Measurements from ENCODE around the gene JADE1. TPM values are rescaled to one million over a fixed set of nuclear protein-coding genes. Genes with fewer than 3 reads are reported as not detected.

Gene JADE1
- total RNA-seq, 1 experiment from 2014 or later, result 30.2 TPM

DNA sequence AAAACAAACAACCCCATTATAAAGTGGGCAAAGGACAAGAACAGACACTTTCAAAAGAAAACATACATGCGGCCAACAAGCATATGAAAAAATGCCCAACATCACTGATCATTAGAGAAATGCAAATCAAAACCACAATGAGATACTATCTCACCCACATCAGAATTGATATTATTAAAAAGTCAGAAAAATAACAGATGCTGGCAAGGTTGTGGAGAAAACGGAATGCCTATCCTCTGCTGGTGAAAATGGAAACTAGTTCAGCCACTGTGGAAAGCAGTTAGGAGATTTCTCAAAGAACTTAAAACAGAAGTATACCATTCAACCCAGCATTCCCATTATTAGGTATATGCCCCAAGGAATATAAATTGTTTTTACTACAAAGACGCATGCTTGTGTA, 112.5 kb downstream of the JADE1 start:
- H3K36me3 Mint-ChIP-seq (ENCODE audit: insufficient read depth, unreplicated experiment), result no peaks in the 10 kb centered on the region
- Histone ChIP-seq H3K9me3 (peaks cover 3% of the 10 kb centered on the region; the same call in 1 of the 2 replicates), H3K27me3 (replicated peaks; ENCODE audit: control insufficient read depth, insufficient read depth, low read length) (no peaks in the 10 kb centered on the region), H3K4me1 (no peaks in the 10 kb centered on the region), H3K36me3 (ENCODE audit: control insufficient read depth, insufficient read depth, low read length) (no peaks in the 10 kb centered on the region), H3K4me3 (ENCODE audit: low read depth, low read length) (no peak overlapping the region)
- no peak overlapping the region for H3K4me3 Mint-ChIP-seq (ENCODE audit: unreplicated experiment)
- ChIA-PET POLR2A (no interaction called here), CTCF (interaction anchor here (0.7 kb wide), 1 partner anchor 400 kb away, joined by 3 read pairs; no protein-coding TSS in a partner anchor)
- no peaks in the 10 kb centered on the region for H3K27me3 Mint-ChIP-seq (ENCODE audit: insufficient read depth, unreplicated experiment)
- H3K27ac Mint-ChIP-seq (ENCODE audit: unreplicated experiment), result no peak overlapping the region
- no peaks in the 10 kb centered on the region for H3K9me3 Mint-ChIP-seq (ENCODE audit: unreplicated experiment)
- no peaks in the 10 kb centered on the region for H3K4me1 Mint-ChIP-seq (ENCODE audit: low read depth, unreplicated experiment)
- intact Hi-C loops (cut with micrococcal nuclease; ENCODE audit: unreplicated experiment), result no loop called here
- TF ChIP-seq, protein P1, sequence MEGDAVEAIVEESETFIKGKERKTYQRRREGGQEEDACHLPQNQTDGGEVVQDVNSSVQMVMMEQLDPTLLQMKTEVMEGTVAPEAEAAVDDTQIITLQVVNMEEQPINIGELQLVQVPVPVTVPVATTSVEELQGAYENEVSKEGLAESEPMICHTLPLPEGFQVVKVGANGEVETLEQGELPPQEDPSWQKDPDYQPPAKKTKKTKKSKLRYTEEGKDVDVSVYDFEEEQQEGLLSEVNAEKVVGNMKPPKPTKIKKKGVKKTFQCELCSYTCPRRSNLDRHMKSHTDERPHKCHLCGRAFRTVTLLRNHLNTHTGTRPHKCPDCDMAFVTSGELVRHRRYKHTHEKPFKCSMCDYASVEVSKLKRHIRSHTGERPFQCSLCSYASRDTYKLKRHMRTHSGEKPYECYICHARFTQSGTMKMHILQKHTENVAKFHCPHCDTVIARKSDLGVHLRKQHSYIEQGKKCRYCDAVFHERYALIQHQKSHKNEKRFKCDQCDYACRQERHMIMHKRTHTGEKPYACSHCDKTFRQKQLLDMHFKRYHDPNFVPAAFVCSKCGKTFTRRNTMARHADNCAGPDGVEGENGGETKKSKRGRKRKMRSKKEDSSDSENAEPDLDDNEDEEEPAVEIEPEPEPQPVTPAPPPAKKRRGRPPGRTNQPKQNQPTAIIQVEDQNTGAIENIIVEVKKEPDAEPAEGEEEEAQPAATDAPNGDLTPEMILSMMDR (IDR thresholded peaks at IDR 0.05; ENCODE audit: insufficient read depth in 1 of 2, low read depth in 1 of 2, low read length in 1 of 2, severe bottlenecking in 1 of 2, unreplicated experiment in 1 of 2), result no peak
- no peak for DNase-seq
- BruUV-seq (replicated peaks), result no TSS peak
